Measurements from ENCODE around the gene PSME2. TPM values are rescaled to one million over a fixed set of nuclear protein-coding genes. Genes with fewer than 3 reads are reported as not detected.

The PSME2 gene
- polyA plus RNA-seq, 2 donors: 143 to 233 TPM

Other genes starting within 250 kb of the PSME2 start
- gene DHRS4, start 192.8 kb downstream of the PSME2 start, polyA plus RNA-seq: 10 to 100 TPM; 39.2 to 56.4 TPM
- gene DHRS4L2, start 157.7 kb downstream of the PSME2 start, polyA plus RNA-seq: 10 to 100 TPM; 32.9 to 43.5 TPM
- 1 to 10 TPM in 1 of 2 donors, under 1 TPM in 1; 0.55 to 2.3 TPM for gene CARMIL3, start 94.6 kb downstream of the PSME2 start, polyA plus RNA-seq
- gene CPNE6, start 75.0 kb downstream of the PSME2 start, polyA plus RNA-seq: under 1 TPM in 1 of 2 donors, not detected in 1; 0.06 TPM
- 10 to 100 TPM; 10.1 to 29.2 TPM for gene PCK2, start 52.3 kb downstream of the PSME2 start, polyA plus RNA-seq
- gene DCAF11, start 31.8 kb downstream of the PSME2 start, polyA plus RNA-seq: 10 to 100 TPM; 21.5 to 41.6 TPM
- gene NRL, start 31.7 kb downstream of the PSME2 start, polyA plus RNA-seq: 1 to 10 TPM in 1 of 2 donors, under 1 TPM in 1; 0.86 to 1.4 TPM
- gene FITM1, start 16.0 kb downstream of the PSME2 start, polyA plus RNA-seq: 1 to 10 TPM in 1 of 2 donors, under 1 TPM in 1; 0.60 to 1.1 TPM
- 100 to 1,000 TPM; 146 to 198 TPM for gene PSME1, start 10.4 kb downstream of the PSME2 start, polyA plus RNA-seq
- 10 to 100 TPM; 24.5 to 26.6 TPM for gene EMC9, start 5.0 kb downstream of the PSME2 start, polyA plus RNA-seq
- gene RNF31, start 888 bp upstream of the PSME2 start, polyA plus RNA-seq: 10 to 100 TPM; 27.4 to 70.6 TPM
- gene IRF9, start 14.7 kb upstream of the PSME2 start, polyA plus RNA-seq: 10 to 100 TPM; 35.0 to 43.5 TPM
- gene REC8, start 25.5 kb upstream of the PSME2 start, polyA plus RNA-seq: 1 to 10 TPM; 3.9 to 10.0 TPM
- gene IPO4, start 42.2 kb upstream of the PSME2 start, polyA plus RNA-seq: 10 to 100 TPM; 12.3 to 23.5 TPM
- gene TM9SF1, start 48.8 kb upstream of the PSME2 start, polyA plus RNA-seq: 10 to 100 TPM; 10.0 to 25.8 TPM
- gene TSSK4, start 59.1 kb upstream of the PSME2 start, polyA plus RNA-seq: under 1 TPM in 1 of 2 donors, not detected in 1; 0.10 TPM
- 10 to 100 TPM; 37.0 to 65.7 TPM for gene CHMP4A, start 66.9 kb upstream of the PSME2 start, polyA plus RNA-seq
- gene MDP1, start 69.5 kb upstream of the PSME2 start, polyA plus RNA-seq: 10 to 100 TPM; 12.1 to 12.8 TPM
- 100 to 1,000 TPM; 116 to 220 TPM for gene NEDD8, start 85.8 kb upstream of the PSME2 start, polyA plus RNA-seq
- 10 to 100 TPM; 24.5 to 35.0 TPM for gene GMPR2, start 86.3 kb upstream of the PSME2 start, polyA plus RNA-seq
- gene TINF2, start 96.0 kb upstream of the PSME2 start, polyA plus RNA-seq: 10 to 100 TPM; 49.2 to 49.8 TPM
- gene TGM1, start 116.6 kb upstream of the PSME2 start, polyA plus RNA-seq: 100 to 1,000 TPM; 609 to 890 TPM
- 100 to 1,000 TPM; 117 to 135 TPM for gene RABGGTA, start 125.0 kb upstream of the PSME2 start, polyA plus RNA-seq
- 10 to 100 TPM; 92.6 to 97.6 TPM for gene DHRS1, start 153.2 kb upstream of the PSME2 start, polyA plus RNA-seq
- gene NOP9, start 153.2 kb upstream of the PSME2 start, polyA plus RNA-seq: 10 to 100 TPM in 1 of 2 donors, 1 to 10 TPM in 1; 9.3 to 10.8 TPM
- 10 to 100 TPM; 24.3 TPM for gene CIDEB, start 161.4 kb upstream of the PSME2 start, polyA plus RNA-seq
- 10 to 100 TPM; 11.6 to 30.4 TPM for gene LTB4R2, start 163.5 kb upstream of the PSME2 start, polyA plus RNA-seq
- gene LTB4R, start 164.9 kb upstream of the PSME2 start, polyA plus RNA-seq: 10 to 100 TPM; 63.3 to 73.6 TPM
- 10 to 100 TPM; 10.2 to 23.3 TPM for gene ADCY4, start 188.5 kb upstream of the PSME2 start, polyA plus RNA-seq
- gene RIPK3, start 193.4 kb upstream of the PSME2 start, polyA plus RNA-seq: 10 to 100 TPM; 13.3 to 14.4 TPM
- 10 to 100 TPM; 20.9 to 25.6 TPM for gene NFATC4, start 221.6 kb upstream of the PSME2 start, polyA plus RNA-seq